Left ventricle myocardium inferior (tissue), 1 donor: Measurements from ENCODE around the gene VENTX. TPM values are rescaled to one million over a fixed set of nuclear protein-coding genes. Genes with fewer than 3 reads are reported as not detected.

Experiments
- DNase-seq: peaks from one replicate; pipeline ENCODE4 v3.0.0-alpha.2; 2020
- H3K27ac ChIP-seq: fragments of 200-600 bp; replicated peaks from 2 replicates; pipeline ENCODE4 v1.8.0; 2021
- H3K27me3 ChIP-seq: fragments of 200-600 bp; 2 replicates; pipeline ENCODE4 v1.8.0; 2021; ENCODE audit warnings: low read depth
- H3K36me3 ChIP-seq: fragments of 200-600 bp; 2 replicates; pipeline ENCODE4 v1.8.0; 2021
- H3K4me1 ChIP-seq: fragments of 200-600 bp; 2 replicates; pipeline ENCODE4 v1.8.0; 2021
- H3K4me3 ChIP-seq: fragments of 200-600 bp; 2 replicates; pipeline ENCODE4 v1.8.0; 2021; ENCODE audit warnings: mild to moderate bottlenecking, moderate library complexity
- H3K9me3 ChIP-seq: fragments of 200-600 bp; replicated peaks from 2 replicates; pipeline ENCODE4 v1.8.0; 2021
- CTCF ChIP-seq: fragments of 200-600 bp; IDR thresholded peaks from 2 replicates; pipeline ENCODE4 v1.8.0; 2021; ENCODE audit warnings: antibody characterized with exemption, mild to moderate bottlenecking, borderline replicate concordance
- intact Hi-C: fragments of 100-400 bp; cut with micrococcal nuclease; formaldehyde crosslinking; loops from one replicate; pipeline ENCODE4 v1.11.0; 2022
- total RNA-seq: library from RNA; stranded (reverse); fragmentation: NEBNext Ultra II Directional; extraction: Animal tissue kit (Norgen Biotek cat#: 25700); gene quantifications from one replicate; pipeline ENCODE4 v1.2.1, GENCODE V29; 2021
- donor health status: DM: no; HTN: yes; CAD: no; lungs with severe emphysema.

Gene VENTX
- total RNA-seq, 1 donor from 2014 or later = 0.33 TPM

GRCh38 chr10:133247681-133248333 is 10.2 kb downstream of the VENTX start:
- Histone ChIP-seq H3K27me3 (peaks cover 92% of the 10 kb centered on the region), H3K27ac (no peak overlapping the region), H3K4me3 (no peak overlapping the region), H3K9me3 (no peaks in the 10 kb centered on the region), H3K4me1 (peaks cover 5% of the 10 kb centered on the region), H3K36me3 (no peaks in the 10 kb centered on the region)
- intact Hi-C loops = no loop called here
- no peak for DNase-seq
- TF ChIP-seq CTCF = no peak

DNA sequence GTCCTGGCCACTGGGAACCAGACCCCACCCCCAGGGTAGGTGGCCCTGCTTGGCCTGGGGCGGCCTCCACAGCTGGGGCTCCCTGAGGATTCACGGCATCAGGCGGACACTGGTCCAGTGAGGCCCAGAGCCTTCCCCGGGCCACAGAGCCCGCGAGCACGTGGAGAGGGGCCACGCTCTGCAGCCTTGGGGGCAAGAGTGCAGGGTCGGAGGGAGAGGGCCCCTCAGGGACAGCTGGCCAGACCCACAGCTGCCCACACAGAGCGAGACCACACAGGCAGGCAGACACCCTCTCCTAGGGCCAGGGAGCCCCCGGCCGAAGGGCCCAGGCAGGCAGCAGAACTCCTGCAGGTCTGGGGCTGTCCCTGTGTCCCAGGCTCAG is 10.7 kb downstream of the VENTX start:
- H3K4me3 ChIP-seq = no peak overlapping the region
- no peak for TF ChIP-seq CTCF
- intact Hi-C loops = no loop called here
- no peaks in the 10 kb centered on the region for H3K9me3 ChIP-seq
- no peak for DNase-seq
- no peak overlapping the region for H3K27ac ChIP-seq
- H3K4me1 ChIP-seq = peaks cover 5% of the 10 kb centered on the region
- peaks cover 92% of the 10 kb centered on the region for H3K27me3 ChIP-seq
- no peaks in the 10 kb centered on the region for H3K36me3 ChIP-seq

DNA sequence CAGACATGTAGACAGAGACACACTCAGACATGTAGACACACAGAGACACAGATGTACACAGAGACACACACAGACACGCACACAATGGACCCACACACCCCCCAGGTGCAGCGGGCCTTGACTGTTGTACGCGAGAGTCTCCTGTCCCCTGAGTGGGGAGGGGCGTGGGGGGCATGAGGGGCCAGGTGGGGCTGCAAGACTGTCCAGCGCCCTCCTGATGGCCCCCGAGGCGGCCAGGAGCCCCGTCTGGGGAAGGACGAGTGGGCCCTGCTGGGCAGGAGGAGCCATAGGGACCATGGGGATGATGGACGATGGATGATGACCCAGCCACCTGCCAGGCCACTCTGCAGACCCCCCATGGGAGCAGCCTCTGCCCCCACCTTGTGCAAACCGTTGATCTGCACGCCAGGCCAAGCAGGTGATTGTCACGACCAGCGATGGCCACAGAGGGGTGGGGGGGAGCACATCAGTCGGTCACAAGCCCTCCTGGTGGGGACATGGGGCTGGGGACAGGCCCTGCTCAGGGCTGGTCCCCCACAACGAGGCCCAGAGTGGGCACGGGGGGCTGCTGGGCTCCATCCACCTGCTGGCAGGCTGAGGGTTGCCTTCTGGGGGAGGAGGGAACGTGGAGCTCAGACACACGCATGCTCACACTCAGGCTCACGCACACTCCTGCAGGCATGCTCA is 11.6 kb downstream of the VENTX start:
- peaks cover 89% of the 10 kb centered on the region for H3K27me3 ChIP-seq
- no peaks in the 10 kb centered on the region for H3K36me3 ChIP-seq
- no peak for TF ChIP-seq CTCF
- intact Hi-C loops = no loop called here
- no peak overlapping the region for H3K4me3 ChIP-seq
- H3K27ac ChIP-seq = no peak overlapping the region
- no peak for DNase-seq
- peaks cover 5% of the 10 kb centered on the region for H3K4me1 ChIP-seq
- H3K9me3 ChIP-seq = no peaks in the 10 kb centered on the region

DNA sequence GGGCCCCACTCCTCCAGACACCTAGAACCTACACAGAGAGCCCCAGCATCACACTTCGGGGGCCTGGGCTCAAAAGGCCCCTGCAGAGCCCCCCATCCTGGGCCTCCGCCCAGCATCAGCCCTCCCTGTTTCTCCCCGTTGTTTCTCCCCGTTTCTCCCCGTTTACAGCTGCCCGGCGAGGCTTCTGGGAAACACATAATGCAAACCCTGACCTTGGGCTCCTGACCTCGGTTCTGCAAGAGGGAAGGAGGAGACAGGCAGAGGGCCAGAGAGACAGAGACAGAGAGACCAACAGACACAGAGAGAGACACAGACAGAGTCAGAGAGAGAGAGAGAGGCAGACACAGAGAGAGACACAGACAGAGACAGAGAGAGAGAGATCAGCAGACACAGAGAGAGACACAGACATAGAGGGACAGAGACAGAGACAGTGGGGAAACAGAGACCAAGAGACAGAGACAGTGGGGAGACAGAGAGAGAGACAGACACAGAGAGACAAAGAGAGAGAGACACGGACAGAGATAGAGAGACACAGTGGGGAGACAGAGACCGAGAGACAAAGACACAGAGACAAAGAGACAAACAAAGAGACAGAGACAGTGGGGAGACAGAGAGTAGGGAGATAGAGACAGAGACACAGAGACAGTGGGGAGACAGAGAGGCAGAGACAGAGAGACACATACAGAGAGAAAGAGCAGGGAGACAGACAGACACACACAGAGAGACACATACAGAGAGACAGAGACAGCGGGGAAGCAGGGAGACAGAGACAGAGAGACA is 12.5 kb downstream of the VENTX start:
- Histone ChIP-seq H3K36me3 (no peaks in the 10 kb centered on the region), H3K9me3 (no peaks in the 10 kb centered on the region), H3K27me3 (peaks cover 87% of the 10 kb centered on the region), H3K4me1 (peaks cover 5% of the 10 kb centered on the region), H3K4me3 (no peak overlapping the region), H3K27ac (no peak overlapping the region)
- TF ChIP-seq CTCF = no peak
- intact Hi-C loops = no loop called here
- DNase-seq = no peak

GRCh38 chr10:133251388-133252222 is 13.9 kb downstream of the VENTX start:
- intact Hi-C loops = no loop called here
- H3K9me3 ChIP-seq = no peaks in the 10 kb centered on the region
- TF ChIP-seq CTCF = no peak
- DNase-seq = no peak
- no peak overlapping the region for H3K4me3 ChIP-seq
- no peaks in the 10 kb centered on the region for H3K36me3 ChIP-seq
- no peak overlapping the region for H3K27ac ChIP-seq
- H3K4me1 ChIP-seq = peaks cover 5% of the 10 kb centered on the region
- peaks cover 84% of the 10 kb centered on the region for H3K27me3 ChIP-seq
